COLO668 (cell line): ENCODE data around the gene PRRC2C.
"Not testable (repeated sequence)": the region's sequence is repeated elsewhere in the genome, so short reads cannot be mapped to it uniquely, and the experiment has no call there.

ENCODE experiments used
- DNase-seq: peaks from one replicate; lab custom pipeline; 2025; ENCODE audit not compliant: unreplicated experiment; lab: John Stamatoyannopoulos, UW

The PRRC2C gene

DNA sequence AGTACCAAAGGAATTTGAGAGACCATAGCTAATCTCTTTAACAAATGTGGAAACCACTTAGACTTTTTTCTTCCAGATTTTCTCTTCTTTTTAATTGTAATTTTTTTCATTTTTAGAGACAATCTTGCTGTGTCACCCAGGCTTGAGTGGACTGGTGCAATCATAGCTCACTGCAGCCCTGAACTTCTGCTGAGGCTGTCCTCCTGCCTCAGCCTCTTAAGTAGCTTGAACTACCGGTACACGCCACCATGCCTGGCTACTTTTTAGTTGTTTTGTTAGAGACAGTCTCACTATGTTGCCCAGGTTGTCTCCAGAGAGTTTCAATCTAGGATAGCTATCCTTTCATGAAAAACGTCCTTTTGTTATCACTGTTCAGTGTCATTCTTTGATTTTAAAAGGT lies 15.0 kb downstream of the PRRC2C start:
- no peak for DNase-seq

DNA sequence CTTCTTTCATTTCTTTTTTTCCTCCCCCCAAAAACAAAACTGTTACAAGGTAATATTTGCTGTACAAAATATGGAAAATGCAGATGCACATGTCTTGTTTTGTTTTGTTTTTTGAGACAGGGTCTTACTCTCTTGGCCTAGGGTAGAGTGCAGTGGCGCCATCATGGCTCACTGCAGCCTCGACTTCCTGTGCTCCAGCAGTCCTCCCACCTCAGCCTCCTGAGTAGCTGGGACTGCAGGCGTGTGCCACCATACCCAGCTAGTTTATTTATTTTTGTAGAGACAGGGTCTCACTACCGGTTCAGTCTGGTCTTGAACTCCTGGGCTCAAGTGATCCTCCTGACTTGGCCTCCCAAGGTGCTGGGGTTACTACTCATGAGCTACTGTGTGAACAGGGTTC lies 15.5 kb downstream of the PRRC2C start:
- DNase-seq: no peak

DNA sequence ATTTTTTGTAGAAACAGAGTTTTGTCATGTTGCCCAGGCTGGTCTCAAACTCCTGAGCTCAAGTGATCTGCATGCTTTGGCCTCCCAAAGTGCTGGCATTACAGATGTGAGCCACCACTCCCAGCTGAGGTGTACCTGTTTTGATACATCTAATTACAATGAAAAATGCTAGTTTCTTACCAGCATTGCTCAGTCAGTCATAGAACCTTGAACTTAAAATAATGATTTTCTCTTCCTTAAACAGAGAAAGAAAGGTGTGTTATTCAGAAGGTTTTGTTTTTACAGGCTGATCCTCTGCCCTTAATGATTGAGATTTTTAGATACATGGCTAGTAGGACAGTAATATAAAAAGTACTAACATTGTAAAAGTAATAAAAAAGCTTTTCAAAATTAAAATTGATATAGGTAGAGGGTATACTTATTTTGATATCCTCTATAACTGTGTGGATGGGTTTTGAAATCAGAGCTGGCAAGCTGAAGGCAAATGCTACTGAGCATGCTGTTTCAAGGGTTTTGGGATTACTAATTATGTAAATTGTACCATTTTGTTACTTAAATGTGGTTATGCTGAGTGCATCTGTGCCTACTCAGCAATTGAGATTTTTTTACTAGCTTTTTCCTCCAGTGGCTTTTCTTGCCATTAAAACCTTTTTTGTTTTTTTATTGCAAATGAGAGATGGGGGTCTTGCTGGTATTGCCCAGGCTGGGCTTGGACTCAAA lies 16.1 kb downstream of the PRRC2C start:
- DNase-seq: no peak

DNA sequence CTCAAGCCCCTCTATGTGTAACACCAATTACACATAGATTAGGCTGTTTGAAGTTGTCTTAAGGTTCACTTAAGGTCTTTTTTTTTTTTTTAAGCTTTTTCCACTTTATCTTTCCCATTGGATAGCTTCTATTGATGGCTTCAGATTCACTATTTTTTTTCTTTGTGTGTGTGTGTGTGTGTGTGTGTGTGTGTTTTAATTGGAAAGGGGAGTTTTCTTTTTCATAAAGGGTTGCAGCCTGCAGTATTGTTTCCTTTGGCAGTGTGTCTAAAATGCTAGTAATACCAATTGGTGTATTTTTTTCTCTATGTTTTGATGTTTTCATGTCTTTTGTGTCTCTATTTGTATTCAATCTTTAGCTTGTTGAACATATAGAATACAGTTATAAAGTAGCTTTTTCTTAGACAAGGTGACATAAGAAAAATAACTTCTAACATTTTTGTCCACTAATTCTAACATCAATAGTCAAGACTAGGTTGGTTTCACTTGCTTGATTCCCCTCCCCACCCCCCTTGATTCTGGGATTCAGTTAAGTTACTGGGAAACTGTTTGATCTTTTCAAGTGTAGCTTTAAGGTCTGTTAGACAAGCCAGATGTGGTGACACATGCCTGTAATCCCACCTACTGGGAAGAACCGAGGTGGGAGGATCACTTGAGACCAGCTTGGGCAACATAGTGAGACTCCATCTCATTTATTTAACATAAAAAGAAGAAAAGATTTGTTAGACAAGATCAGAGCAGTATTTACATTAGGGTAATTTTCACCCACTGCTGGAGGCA lies 21.4 kb downstream of the PRRC2C start:
- DNase-seq: no peak

DNA sequence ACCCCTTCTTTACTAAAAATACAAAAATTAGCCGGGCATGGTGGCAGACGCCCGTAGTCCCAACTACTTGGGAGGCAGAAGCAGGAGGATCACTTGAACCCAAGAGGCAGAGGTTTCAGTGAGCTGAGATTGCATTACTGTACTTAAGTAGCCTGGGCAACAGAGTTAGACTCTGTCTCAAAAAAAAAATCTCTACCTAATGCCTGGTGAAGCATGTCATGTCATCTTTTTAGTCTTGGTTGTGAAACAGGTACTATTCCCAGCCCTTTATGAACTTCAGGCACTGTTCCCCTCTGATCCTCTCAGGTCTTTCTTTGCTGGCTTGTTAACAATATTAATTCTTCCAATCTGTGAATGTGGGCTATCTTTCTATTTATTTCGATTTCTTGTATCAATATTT lies 22.1 kb downstream of the PRRC2C start:
- no peak for DNase-seq

DNA sequence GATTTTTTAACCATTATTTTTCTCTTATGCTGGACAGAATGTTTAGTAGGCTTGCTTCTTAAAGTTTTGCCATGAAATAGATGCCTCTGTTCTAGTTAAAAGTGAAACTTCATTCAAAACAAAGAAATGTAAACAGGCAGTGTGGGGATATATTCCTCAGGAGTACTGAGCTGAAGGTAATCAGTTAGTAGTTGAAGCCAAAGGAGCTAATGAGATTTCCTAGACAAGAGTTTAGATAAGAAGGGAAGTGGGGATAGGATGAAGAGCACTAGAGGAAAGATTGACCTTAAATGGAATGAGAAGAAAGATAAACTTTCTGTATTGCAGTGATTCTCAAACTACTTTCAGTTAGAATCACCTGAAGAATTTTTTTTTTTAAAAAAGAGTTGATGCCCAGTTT lies 23.9 kb downstream of the PRRC2C start:
- no peak for DNase-seq

DNA sequence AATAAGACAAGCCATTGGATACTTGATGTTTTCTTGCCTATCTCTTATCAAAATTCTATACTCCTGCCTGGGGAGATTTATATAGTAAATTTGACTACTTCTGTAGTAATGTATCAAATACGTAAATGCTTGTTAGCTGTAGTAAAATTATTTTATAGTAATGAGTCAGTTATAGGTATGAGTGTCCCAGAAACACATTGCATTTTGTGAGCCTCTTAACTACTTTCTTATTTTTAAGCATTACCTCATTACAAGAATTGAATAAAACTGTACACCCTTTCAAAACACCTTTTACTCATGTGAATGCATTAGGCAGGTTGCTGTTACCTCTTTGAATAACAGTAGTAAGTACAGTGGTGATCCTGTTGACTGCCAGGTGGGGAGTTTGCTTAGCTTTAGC lies 28.4 kb downstream of the PRRC2C start:
- DNase-seq: no peak

DNA sequence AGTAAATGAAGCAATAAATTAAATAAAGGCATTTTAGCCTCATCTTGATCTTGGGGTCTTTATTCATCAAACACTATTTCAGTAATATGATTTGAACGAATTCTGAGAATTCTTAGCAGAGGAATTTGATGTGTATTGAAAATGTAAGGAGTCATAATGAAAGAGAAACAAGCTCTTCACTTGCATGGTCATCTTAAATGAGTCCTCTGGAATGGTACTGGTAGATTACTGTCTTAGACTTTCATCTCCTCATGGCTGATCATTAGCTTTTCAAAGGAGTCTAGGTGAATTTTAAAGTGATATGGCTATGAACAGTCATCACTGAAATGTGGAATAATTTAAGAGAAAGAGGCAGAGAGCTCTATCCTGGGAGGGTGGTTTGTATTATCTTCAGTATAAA lies 30.0 kb downstream of the PRRC2C start:
- no peak for DNase-seq

DNA sequence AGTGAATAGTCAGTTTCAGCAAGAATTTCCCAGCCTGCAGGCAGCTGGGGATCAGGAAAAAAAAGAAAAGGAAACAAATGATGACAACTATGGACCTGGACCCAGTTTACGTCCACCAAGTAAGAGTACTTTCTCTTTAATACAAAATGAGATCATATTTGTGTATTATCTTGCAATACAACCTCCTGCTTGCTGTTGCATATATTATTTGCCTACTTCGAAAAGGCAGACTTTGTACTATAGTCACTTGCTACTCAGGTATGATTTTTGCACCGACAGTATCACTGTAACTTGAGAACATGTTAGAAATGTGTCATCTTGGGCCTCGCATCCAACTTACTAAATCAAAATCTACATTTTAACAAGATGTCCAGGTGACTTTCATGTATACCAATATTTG lies 30.4 kb downstream of the PRRC2C start:
- DNase-seq: no peak

DNA sequence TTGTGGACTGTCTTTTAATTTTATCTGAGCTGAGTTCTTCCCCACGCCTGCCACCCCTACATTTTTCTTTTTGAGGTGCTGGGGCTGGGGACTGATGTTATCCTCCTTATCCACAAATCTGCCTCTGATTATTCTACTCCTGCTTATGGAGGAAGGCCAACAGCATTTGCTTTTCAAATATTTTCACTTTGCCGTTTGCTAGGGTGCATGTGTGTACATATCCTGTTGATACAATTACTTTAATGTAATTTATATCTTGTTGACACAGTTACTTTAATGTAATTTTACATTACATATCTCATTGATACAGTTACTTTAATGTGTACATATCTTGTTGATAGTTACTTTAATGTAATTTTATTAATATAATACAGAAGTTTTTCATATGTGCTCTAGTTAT lies 36.2 kb downstream of the PRRC2C start:
- DNase-seq: no peak

DNA sequence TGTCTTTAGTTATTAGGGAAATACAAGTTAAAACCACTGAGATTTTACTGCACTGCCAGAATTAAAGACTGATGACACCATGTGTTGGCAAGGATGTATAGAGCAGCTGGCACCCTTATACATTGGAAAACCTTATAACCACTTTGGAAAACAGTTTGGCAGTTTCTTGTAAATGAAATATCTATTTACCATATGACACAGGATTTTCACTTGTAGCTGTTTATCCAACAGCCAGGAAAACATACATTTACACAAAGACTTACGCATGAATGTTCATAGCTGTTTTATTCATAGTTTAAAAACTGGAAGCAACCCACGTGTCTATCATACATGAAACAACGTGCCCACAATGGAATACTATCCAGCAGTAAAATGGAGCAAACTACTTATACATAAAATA lies 45.3 kb downstream of the PRRC2C start:
- DNase-seq: no peak

DNA sequence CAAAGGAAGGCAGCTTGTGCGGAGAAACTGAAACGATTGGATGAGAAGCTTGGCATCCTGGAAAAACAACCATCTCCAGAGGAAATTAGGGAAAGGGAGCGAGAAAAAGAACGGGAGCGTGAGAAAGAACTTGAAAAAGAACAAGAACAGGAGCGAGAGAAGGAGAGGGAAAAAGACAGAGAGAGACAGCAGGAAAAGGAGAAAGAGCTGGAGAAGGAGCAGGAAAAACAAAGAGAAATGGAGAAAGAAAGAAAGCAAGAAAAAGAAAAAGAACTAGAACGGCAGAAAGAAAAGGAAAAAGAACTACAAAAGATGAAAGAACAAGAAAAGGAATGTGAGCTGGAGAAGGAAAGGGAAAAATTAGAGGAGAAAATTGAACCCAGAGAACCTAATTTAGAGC lies 47.2 kb downstream of the PRRC2C start:
- DNase-seq: no peak

DNA sequence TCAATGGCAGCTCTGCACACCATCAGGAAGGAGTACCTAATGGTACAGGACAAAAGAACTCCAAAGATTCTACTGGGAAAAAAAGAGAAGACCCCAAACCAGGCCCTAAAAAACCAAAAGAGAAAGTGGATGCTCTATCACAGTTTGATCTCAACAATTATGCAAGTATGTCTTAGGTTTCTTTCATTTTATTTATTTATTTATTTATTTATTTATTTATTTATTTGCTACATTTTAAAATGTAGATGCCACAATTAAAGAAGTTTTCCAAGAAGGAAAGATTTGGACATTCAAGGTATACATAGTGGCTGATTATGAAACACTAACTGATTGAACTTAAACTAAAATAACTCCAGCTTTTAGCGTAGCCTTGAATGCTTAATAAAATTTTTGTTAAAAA lies 60.2 kb downstream of the PRRC2C start:
- DNase-seq: no peak

DNA sequence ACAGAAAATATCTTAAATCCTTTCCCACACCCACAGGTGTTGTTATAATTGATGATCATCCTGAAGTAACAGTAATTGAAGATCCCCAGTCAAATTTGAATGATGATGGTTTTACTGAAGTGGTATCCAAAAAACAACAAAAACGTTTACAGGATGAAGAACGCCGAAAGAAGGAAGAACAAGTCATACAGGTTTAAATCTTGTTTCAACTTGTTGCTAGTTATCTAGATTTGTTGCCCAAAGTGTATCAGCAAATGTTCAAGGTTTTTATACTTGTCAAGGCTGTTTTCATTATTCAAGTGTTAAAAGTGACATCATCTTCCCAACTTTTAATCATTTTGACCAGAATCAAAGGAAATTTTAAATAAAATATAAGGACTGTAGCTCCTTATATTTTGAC lies 64.7 kb downstream of the PRRC2C start:
- DNase-seq: no peak

DNA sequence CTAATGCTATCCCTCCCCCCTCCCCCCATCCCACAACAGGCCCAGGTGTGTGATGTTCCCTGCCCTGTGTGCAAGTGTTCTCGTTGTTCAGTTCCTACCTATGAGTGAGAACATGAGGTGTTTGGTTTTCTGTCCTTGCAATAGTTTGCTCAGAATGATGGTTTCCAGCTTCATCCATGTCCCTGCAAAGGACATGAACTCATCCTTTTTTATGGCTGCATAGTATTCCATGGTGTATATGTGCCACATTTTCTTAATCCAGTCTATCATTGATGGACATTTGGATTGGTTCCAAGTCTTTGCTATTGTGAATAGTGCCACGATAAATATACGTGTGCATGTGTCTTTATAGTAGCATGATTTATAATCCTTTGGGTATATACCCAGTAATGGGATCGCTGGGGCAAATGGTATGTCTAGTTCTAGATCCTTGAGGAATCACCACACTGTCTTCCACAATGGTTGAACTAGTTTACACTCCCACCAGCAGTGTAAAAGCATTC lies 65.3 kb downstream of the PRRC2C start:
- not testable (repeated sequence) for DNase-seq

DNA sequence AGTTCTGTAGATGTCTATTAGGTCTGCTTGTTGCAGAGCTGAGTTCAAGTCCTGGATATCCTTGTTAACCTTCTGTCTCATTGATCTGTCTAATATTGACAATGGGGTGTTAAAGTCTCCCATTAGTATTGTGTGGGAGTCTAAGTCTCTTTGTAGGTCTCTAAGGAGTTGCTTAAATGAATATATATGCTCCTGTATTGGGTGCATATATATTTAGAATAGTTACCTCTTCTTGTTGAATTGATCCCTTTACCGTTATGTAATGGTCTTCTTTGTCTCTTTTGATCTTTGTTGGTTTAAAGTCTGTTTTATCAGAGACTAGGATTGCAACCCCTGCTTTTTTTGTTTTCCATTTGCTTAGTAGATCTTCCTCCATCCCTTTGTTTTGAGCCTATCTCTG lies 68.6 kb downstream of the PRRC2C start:
- DNase-seq: peak; percentile 40

DNA sequence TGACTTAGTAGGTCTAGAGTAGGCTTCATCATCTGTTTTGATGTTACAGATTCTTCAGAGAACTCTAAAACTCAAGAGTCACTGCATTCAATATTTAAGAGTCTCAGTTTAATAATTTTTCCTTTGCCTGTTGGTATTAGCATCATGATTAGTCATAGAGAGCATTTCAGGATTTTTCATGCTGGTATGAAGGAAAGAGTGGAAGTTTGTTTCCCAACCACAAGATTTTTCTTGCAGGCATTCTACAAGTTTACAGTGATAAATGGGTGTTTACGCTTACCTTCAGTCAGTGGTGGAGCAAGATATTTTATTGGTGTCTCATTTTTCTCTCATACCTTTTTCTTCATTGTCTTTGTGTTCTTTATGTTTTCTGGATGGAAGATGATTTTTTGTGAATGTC lies 78.3 kb downstream of the PRRC2C start:
- DNase-seq: no peak

DNA sequence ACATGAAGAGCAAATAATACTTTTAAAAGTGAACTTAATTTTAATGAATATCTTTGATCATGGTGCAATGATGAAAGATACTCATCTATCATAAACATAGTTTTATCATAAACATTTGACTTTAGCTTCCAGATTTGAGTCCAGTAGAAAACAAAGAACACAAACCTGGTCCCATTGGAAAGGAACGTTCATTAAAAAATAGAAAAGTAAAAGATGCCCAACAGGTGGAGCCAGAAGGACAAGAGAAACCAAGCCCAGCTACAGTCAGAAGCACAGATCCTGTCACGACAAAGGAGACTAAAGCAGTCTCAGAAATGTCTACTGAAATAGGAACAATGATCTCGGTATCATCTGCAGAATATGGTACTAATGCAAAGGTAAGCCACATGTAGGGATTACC lies 81.1 kb downstream of the PRRC2C start:
- no peak for DNase-seq

DNA sequence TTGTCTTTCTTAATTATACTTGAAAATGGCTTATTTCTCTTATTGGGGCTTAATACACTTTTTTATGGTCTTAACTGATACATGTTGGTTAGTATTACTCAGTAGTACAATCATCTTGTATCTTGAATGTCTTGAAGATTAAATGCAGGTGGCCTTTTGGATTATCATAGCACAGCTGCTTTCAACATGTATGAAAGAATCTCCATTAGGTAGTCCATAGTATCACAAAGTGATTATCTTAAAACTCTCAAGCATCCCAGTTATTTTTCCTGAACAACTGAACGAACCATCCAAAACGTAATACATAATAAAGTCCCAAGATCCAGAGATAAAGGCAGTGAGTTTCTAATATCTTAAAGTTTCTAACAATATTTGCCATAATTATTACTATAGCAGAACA lies 85.0 kb downstream of the PRRC2C start:
- DNase-seq: no peak

DNA sequence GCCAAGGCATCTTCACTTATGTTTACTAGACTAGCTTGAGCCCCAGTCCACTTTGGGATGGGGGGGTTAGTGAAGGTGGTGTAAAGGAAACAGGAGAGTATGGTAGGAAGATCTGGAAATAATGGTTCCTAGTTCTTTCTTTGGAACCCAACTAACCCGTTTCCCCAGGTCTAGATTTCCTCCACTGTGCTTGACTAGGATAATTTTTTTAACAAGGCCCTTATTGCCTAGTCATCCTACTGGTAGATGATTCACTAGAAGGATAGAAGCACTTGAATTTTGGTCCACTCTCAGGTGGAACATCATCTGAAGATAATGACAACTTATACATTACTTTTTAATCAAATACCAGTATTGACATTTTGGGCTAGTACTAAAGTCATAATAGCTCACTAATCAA lies 90.8 kb downstream of the PRRC2C start:
- no peak for DNase-seq

DNA sequence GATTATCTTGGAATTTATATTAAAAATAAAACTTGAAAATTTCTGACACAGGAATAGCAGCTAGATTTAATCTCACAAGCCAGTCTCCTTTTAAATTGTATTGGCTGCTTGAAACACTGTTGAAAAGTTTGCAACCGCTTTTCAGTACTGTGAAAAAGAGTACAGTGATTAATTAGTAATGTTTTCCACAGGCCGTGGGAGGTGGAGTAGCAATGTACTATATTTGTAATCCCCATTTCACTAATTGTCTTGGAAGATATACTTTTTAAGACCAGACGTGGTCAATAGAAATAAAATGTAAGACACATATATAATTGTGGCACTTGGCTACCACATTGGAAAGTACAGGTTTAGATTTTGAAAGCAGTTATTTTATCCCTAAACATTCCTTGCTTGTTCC lies 95.9 kb downstream of the PRRC2C start:
- DNase-seq: no peak

DNA sequence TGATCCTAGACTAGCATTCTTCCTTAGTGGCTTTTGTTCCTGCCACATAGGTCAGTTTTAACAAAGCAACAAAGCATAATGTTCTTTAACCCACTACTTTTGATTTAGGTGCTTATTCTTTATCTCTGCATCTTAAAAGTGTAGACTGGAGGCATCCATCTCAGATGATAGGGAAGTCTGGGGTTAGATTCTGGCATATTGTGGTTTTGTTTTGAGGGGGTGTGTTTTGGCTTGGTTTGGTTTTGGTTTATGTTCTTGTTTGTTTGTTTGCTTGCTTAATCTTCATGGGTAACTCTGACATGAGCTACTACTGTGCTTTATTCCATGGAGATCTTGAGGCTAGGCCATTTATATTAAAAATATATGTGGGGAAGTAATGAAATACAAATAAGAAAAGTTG lies 96.4 kb downstream of the PRRC2C start:
- DNase-seq: no peak

DNA sequence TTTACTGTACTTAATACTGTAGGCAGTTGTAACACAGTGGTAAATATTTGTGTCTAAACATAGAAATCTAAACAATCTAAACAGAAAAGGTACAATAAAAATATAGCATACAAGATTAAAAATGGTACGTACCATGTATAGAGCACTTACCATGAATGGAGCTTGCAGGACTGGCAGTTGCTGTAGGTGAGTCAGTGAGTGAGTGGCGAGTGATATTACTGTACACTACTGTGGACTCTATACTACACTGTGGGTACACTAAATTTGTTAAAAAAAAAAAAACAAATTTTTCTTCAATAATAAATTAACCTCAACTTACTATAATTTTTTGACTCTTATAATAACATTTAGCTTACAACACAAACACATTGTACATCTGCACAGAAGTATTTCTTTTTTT lies 97.3 kb downstream of the PRRC2C start:
- DNase-seq: no peak
